ENCODE results near the gene NEK6.
A peak's percentile ranks its signal among the peaks of the same experiment; 100 is the strongest.

Gene NEK6

DNA sequence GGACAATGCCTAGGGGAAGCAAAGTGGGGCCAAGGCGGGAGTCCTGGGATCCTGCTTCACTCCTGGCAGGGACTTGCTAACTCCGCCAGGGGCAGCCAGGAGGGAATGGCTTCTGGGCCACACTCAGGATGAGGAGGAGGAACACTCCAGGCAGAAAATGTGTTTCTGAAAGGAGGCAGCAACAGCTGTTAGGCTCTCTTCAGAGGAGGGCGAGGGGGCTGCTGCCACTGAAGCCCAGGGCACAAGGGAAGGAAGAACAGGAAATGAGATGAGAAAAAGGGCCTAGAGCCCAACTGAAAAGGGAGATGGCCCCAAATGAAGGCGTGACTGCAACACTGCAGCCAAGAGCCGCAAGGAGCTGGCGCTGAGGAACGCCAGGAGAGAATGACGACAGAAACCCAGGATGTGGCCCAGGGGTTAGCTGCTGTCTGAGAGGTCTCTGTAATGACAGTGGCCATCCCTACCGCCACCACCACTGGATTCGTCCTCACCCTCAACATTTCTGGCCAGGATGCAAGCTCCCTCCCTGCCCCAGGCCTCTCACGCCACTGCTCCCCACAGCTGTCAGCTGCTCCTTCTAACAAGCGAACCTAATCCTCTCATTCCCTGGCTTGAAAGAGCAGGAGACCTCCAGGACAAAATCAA is 141.7 kb downstream of the NEK6 start:
- peak; percentile 31 for DNase-seq (ENCODE audit: low spot score)

DNA sequence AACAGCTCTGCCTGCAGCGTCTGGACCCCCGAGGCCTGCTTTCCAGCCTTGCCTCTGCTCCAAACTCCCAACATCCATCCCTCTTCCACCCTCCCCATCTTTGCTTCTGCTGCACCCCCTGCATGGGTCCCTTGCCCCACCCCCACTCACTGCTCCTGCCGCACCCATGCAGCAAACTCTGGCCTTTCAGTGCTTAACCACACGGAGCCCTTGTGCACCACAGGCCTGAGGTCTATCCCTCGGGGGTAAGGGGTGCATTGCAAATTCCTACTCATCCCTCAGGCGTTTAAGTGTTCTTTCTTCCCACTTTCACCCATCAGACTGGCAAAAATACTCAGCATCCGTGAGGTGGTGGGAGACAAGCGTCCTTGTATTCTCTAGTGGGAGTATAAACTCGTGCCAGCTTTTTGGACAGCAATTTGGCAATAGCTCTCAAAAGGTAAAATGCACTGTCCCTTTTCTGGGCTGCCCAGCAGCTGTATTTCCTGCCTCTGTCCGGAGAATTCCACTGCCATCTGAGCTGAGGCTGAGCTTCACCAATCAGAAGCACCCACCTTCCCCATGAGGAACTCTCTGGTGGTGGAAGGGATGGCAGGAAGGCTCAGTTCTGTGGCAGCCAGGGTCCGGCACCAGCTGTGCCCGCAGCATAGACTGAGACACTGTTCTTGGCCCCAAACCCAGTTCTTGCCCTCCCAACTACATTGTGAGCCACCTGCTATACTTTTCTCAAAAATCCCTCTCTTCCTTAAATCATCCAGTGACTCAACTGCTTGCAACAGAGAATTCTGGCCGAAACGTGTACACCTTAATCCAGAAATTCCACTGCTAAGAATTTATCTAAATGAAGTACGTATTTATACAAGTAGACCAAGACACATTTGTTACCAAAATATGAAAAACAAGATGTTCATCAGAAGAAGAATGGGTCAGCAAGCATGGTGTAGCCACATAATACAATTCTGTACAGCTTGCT is 142.5 kb downstream of the NEK6 start:
- DNase-seq (ENCODE audit: low spot score): no peak

All from pons (tissue), 1 donor.